Endothelial cell of umbilical vein (primary cell): ENCODE measurements around the gene SEMA4C. TPM values are rescaled to one million over a fixed set of nuclear protein-coding genes. Genes with fewer than 3 reads are reported as not detected.

Source experiments
- BruUV-seq: library from RNA; stranded (reverse); fragments of 400-500 nt; replicated peaks from 2 replicates; lab custom pipeline; 2021; lab: Mats Ljungman, UMichigan
- CTCF ChIA-PET: fragments of 300-600, 350-600 bp; sonication (Branson Sonifier 250); formaldehyde crosslinking; loops from one replicate; lab custom pipeline; 2021; ENCODE audit warnings: antibody characterized with exemption, inconsistent platforms; lab: Charles Lee
- POLR2A ChIA-PET: fragments of 300-600, 350-600 bp; sonication (Branson Sonifier 250); formaldehyde crosslinking; loops from one replicate; lab custom pipeline; 2021; ENCODE audit warnings: antibody characterized with exemption, inconsistent platforms; lab: Charles Lee
- DNase-seq: peaks from one replicate; pipeline ENCODE4 v3.0.0-alpha.2; 2011; ENCODE audit warnings: low read depth, low spot score
- FAIRE-seq: peaks from 2 replicates; lab custom pipeline; 2011; peaks lifted over from hg19 to GRCh38; lab: Jason Lieb, UNC
- H2AFZ ChIP-seq: 2 replicates; pipeline ENCODE4 v1.6.0; 2012; ENCODE audit warnings: low read depth, low read length, control low read depth, inconsistent platforms
- H3K27ac ChIP-seq: 2 replicates; pipeline ENCODE4 v1.5.1; 2011; ENCODE audit warnings: low read depth, mild to moderate bottlenecking, control low read depth, low read length, moderate library complexity; ENCODE audit not compliant: insufficient read depth
- H3K27me3 ChIP-seq, 2 experiments: 2 replicates each; pipeline versions ENCODE4 v1.6.0 to v1.6.1; 2011; ENCODE audit warnings: low read length in 2 of 2, mixed read lengths in 1 of 2; ENCODE audit not compliant: control insufficient read depth in 2 of 2, insufficient read depth in 2 of 2
- H3K36me3 ChIP-seq, 2 experiments: 2 replicates in 1 of 2; 3 replicates in 1 of 2; pipeline ENCODE4 v1.5.1; 2011; ENCODE audit warnings: low read length in 2 of 2, mild to moderate bottlenecking in 1 of 2, moderate library complexity in 1 of 2; ENCODE audit not compliant: control insufficient read depth in 2 of 2, insufficient read depth in 2 of 2; ENCODE audit errors: extremely low read depth in 1 of 2
- H3K4me1 ChIP-seq: 3 replicates; pipeline ENCODE4 v1.5.1; 2011; ENCODE audit warnings: mild to moderate bottlenecking, low read length; ENCODE audit not compliant: control insufficient read depth, insufficient read depth; ENCODE audit errors: extremely low read depth
- H3K4me2 ChIP-seq: 2 replicates; pipeline ENCODE4 v1.6.1; 2011; ENCODE audit warnings: low read length, control low read depth, mixed read lengths; ENCODE audit not compliant: insufficient read depth
- H3K4me3 ChIP-seq, 3 experiments: fragments of 200-600 bp in 1 of 3; sonication (generic), shearing (Covaris generic) in 1 of 3; replicated peaks in 1 of 3; 2 replicates each; pipeline ENCODE4 v1.5.1; 2011 to 2016; ENCODE audit warnings: control low read depth in 3 of 3, low read length in 3 of 3, mild to moderate bottlenecking in 2 of 3, inconsistent platforms in 1 of 3, low read depth in 1 of 3, moderate library complexity in 1 of 3; ENCODE audit not compliant: insufficient read depth in 1 of 3
- H3K79me2 ChIP-seq: 2 replicates; pipeline ENCODE4 v1.6.0; 2012; ENCODE audit warnings: low read length, inconsistent platforms; ENCODE audit not compliant: control insufficient read depth, insufficient read depth
- H3K9ac ChIP-seq: replicated peaks from 2 replicates; pipeline ENCODE3; 2011; ENCODE audit warnings: low read length, control low read depth; ENCODE audit not compliant: insufficient read depth; ENCODE audit errors: extremely low read depth
- H3K9me1 ChIP-seq: replicated peaks from 3 replicates; pipeline ENCODE4 v1.6.0; 2011; ENCODE audit warnings: mild to moderate bottlenecking, low read length; ENCODE audit not compliant: control insufficient read depth, insufficient read depth; ENCODE audit errors: extremely low read depth
- H3K9me3 ChIP-seq: replicated peaks from 2 replicates; pipeline ENCODE4 v1.5.1; 2012; ENCODE audit warnings: low read length, inconsistent platforms; ENCODE audit not compliant: control insufficient read depth, insufficient read depth
- H4K20me1 ChIP-seq: replicated peaks from 2 replicates; pipeline ENCODE3; 2011; ENCODE audit warnings: mild to moderate bottlenecking, low read length; ENCODE audit not compliant: control insufficient read depth, insufficient read depth; ENCODE audit errors: extremely low read depth
- EZH2 ChIP-seq: IDR thresholded peaks from 2 replicates; pipeline ENCODE4 v1.6.1; 2012; ENCODE audit warnings: borderline replicate concordance, low read depth, mild to moderate bottlenecking, moderate library complexity, low read length, inconsistent platforms; ENCODE audit not compliant: severe bottlenecking
- FOS ChIP-seq: IDR thresholded peaks from 2 replicates; pipeline ENCODE4 v1.6.1; 2011; ENCODE audit warnings: mild to moderate bottlenecking, low read length, moderate library complexity, borderline replicate concordance; ENCODE audit not compliant: insufficient read depth
- GATA2 ChIP-seq: IDR thresholded peaks from 2 replicates; pipeline ENCODE4 v1.7.0; 2011; ENCODE audit warnings: low read depth, mild to moderate bottlenecking, moderate library complexity, mixed read lengths, low read length; ENCODE audit not compliant: insufficient read length, insufficient read depth
- JUN ChIP-seq: IDR thresholded peaks from 2 replicates; pipeline ENCODE4 v1.6.1; 2011; ENCODE audit warnings: borderline replicate concordance, low read depth; ENCODE audit not compliant: insufficient read length, insufficient read depth
- MYC ChIP-seq: IDR thresholded peaks from one replicate; pipeline ENCODE4 v1.6.1; 2011; ENCODE audit warnings: mild to moderate bottlenecking, low read depth, low read length
- POLR2A ChIP-seq: IDR thresholded peaks from 2 replicates; pipeline ENCODE4 v1.6.1; 2012; ENCODE audit warnings: low read depth, mild to moderate bottlenecking, control low read depth, low read length
- POLR2AphosphoS5 ChIP-seq: IDR thresholded peaks from 2 replicates; pipeline ENCODE4 v1.6.1; 2012; ENCODE audit warnings: low read depth, mild to moderate bottlenecking, control low read depth, low read length, moderate library complexity; ENCODE audit not compliant: insufficient read depth
- dilution Hi-C: fragments of 300-500 bp; cut with MboI; formaldehyde crosslinking; loops from one replicate; pipeline ENCODE4 v1.15.0; 2019; ENCODE audit warnings: low sequenced_read_pairs; ENCODE audit not compliant: extremely low pct_ligation_motif_present
- intact Hi-C: fragments of 100-400 bp; cut with micrococcal nuclease; formaldehyde crosslinking; loops from one replicate; pipeline ENCODE4 v1.10.0; 2022
- polyA plus RNA-seq, 4 experiments: library from polyadenylated mRNA; depleted of rRNA in 3 of 4; stranded (reverse) in 3 of 4; unstranded in 1 of 4; fragments of >200 nt; gene quantifications; 2 replicates each; pipeline versions ENCODE4 v1.2.1 to v1.2.3, GENCODE V29; 2011 to 2012; ENCODE audit warnings: missing spikeins in 1 of 4
- total RNA-seq: library from RNA; stranded (reverse); gene quantifications from 2 replicates; pipeline ENCODE4 v1.2.3, GENCODE V29; 2021
- TF ChIP-seq, protein P1 (sequence below): IDR thresholded peaks from 2 replicates; pipeline ENCODE4 v1.6.1; 2011; ENCODE audit not compliant: insufficient read depth, insufficient read length
- TF ChIP-seq, protein P2 (sequence below), 2 donors: IDR thresholded peaks; 1 replicate in 1 of 2; 2 replicates in 1 of 2; pipeline ENCODE4 v1.5.1; 2011; ENCODE audit warnings: low read length in 2 of 2, mild to moderate bottlenecking in 2 of 2, moderate library complexity in 2 of 2, control low read depth in 1 of 2, inconsistent platforms in 1 of 2, low read depth in 1 of 2; ENCODE audit not compliant: insufficient read depth in 1 of 2; ENCODE audit errors: extremely low read depth in 1 of 2

Gene SEMA4C
- total and polyA plus RNA-seq, 2 donors (not counting 3 experiments of a cell fraction or from before 2014, with no cell fraction given): 16.4 to 17.3 TPM

DNA sequence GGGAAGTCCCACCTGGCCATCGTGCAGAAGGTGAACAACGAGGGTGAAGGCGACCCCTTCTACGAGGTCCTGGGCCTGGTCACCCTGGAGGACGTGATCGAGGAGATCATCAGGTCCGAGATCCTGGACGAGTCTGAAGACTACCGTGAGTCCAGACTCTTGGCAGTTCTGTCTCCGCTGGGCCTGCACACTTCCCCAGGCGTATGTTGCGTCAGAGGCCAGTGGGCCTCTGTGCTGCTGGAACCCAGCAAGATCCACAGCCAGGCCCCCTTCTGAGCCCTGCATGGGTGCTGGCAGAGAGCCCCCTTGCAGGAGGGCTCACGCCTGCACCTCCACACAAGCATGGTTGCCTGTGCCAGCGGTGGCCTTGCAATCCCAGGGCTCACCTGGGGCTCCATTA, 44.8 kb downstream of the SEMA4C start:
- CTCF ChIA-PET: no interaction called here

More for the DNA sequence above, 44.8 kb downstream of the SEMA4C start:
- Histone ChIP-seq H3K4me2 (no peak overlapping the region), H2AFZ (no peak overlapping the region), H3K9me1 (no peaks in the 10 kb centered on the region), H3K9me3 (no peaks in the 10 kb centered on the region), H3K79me2 (no peaks in the 10 kb centered on the region), H3K4me1 (no peaks in the 10 kb centered on the region), H3K27me3 (no peaks in the 10 kb centered on the region), H3K9ac (no peak overlapping the region), H3K27ac (no peak overlapping the region), H3K4me3 (no peak overlapping the region), H4K20me1 (no peaks in the 10 kb centered on the region), H3K36me3 (peaks cover 0 to 24% of the 10 kb centered on the region in 2 experiments)
- FAIRE-seq (no peak), DNase-seq (no peak)
- BruUV-seq: no TSS peak
- dilution Hi-C loops: no loop called here
- POLR2A ChIA-PET: no interaction called here
- intact Hi-C loops: no loop called here
- TF ChIP-seq JUN (no peak), GATA2 (no peak), EZH2 (no peak), POLR2AphosphoS5 (no peak), POLR2A (no peak), FOS (no peak), MYC (no peak)
- TF ChIP-seq, protein P1, sequence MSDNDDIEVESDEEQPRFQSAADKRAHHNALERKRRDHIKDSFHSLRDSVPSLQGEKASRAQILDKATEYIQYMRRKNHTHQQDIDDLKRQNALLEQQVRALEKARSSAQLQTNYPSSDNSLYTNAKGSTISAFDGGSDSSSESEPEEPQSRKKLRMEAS: no peak
- TF ChIP-seq, protein P2, sequence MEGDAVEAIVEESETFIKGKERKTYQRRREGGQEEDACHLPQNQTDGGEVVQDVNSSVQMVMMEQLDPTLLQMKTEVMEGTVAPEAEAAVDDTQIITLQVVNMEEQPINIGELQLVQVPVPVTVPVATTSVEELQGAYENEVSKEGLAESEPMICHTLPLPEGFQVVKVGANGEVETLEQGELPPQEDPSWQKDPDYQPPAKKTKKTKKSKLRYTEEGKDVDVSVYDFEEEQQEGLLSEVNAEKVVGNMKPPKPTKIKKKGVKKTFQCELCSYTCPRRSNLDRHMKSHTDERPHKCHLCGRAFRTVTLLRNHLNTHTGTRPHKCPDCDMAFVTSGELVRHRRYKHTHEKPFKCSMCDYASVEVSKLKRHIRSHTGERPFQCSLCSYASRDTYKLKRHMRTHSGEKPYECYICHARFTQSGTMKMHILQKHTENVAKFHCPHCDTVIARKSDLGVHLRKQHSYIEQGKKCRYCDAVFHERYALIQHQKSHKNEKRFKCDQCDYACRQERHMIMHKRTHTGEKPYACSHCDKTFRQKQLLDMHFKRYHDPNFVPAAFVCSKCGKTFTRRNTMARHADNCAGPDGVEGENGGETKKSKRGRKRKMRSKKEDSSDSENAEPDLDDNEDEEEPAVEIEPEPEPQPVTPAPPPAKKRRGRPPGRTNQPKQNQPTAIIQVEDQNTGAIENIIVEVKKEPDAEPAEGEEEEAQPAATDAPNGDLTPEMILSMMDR (IDR thresholded peaks at IDR 0.05; ENCODE audit: extremely low read depth in 1 of 2, insufficient read depth in 1 of 2, low read depth in 1 of 2, low read length in 2 of 2): no peak
